Progenitor cell of endocrine pancreas (in vitro differentiated cells): Measurements from ENCODE around the gene CXorf66. TPM values are rescaled to one million over a fixed set of nuclear protein-coding genes. Genes with fewer than 3 reads are reported as not detected.

Experiments
- DNase-seq: peaks from one replicate; pipeline ENCODE4 v3.0.0; 2021; ENCODE audit warnings: low spot score; ENCODE audit not compliant: unreplicated experiment
- H3K27ac Mint-ChIP-seq: 2 replicates; pipeline ENCODE4 v1.8.0; 2021; ENCODE audit warnings: mild to moderate bottlenecking, moderate library complexity, mixed read lengths
- H3K27me3 Mint-ChIP-seq: 2 replicates; pipeline ENCODE4 v1.8.0; 2021; ENCODE audit warnings: mixed read lengths
- H3K36me3 Mint-ChIP-seq: 2 replicates; pipeline ENCODE4 v1.8.0; 2022; ENCODE audit warnings: mixed read lengths; ENCODE audit not compliant: insufficient read depth
- H3K4me1 Mint-ChIP-seq: 2 replicates; pipeline ENCODE4 v1.8.0; 2021; ENCODE audit warnings: low read depth, mixed read lengths
- H3K4me3 Mint-ChIP-seq: 2 replicates; pipeline ENCODE4 v1.8.0; 2021; ENCODE audit warnings: low read depth, mild to moderate bottlenecking, moderate library complexity, mixed read lengths
- H3K9me3 Mint-ChIP-seq: 2 replicates; pipeline ENCODE4 v1.8.0; 2021; ENCODE audit warnings: low read depth, mixed read lengths
- microRNA-seq: library from miRNA; unstranded; fragments of <30 nt; microRNA quantifications from one replicate; pipeline ENCODE4 v1.1.0, GENCODE V29; 2020; ENCODE audit warnings: borderline number of aligned reads; ENCODE audit not compliant: unreplicated experiment
- total RNA-seq: library from RNA; stranded (reverse); gene quantifications from 2 replicates; pipeline ENCODE4 v1.2.1, GENCODE V29; 2021
- TF ChIP-seq, protein P1 (sequence below): fragments of 200-600 bp; sonication (generic); IDR thresholded peaks from one replicate; pipeline ENCODE4 v1.5.0; 2021; ENCODE audit warnings: antibody characterized with exemption, mild to moderate bottlenecking; ENCODE audit not compliant: unreplicated experiment

CXorf66 gene
- total RNA-seq, 1 donor from 2014 or later, result not detected

DNA sequence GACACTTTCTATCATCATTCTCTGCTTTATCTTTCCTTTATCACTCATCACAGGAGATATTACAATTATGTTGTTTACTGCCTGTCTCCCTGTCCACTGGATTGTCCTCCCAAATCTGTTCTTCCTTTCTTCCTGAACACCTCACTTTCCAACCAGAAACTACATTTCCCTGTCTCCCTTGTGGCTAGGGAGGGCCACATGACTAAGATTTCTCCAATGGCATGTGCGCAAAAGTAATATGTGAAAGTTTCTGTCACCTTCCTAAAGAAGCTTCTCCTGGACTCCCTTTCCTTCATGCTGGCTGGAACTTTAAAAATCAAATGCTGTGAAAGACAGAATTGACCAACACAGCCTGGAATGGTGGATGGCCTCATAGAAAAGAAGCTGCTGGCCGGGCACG lies 58.2 kb downstream of the CXorf66 start:
- Mint-ChIP-seq H3K4me1 (peaks cover 12% of the 10 kb centered on the region), H3K9me3 (no peaks in the 10 kb centered on the region), H3K27me3 (no peaks in the 10 kb centered on the region), H3K4me3 (no peak overlapping the region), H3K27ac (no peak overlapping the region), H3K36me3 (no peaks in the 10 kb centered on the region)
- TF ChIP-seq, protein P1, sequence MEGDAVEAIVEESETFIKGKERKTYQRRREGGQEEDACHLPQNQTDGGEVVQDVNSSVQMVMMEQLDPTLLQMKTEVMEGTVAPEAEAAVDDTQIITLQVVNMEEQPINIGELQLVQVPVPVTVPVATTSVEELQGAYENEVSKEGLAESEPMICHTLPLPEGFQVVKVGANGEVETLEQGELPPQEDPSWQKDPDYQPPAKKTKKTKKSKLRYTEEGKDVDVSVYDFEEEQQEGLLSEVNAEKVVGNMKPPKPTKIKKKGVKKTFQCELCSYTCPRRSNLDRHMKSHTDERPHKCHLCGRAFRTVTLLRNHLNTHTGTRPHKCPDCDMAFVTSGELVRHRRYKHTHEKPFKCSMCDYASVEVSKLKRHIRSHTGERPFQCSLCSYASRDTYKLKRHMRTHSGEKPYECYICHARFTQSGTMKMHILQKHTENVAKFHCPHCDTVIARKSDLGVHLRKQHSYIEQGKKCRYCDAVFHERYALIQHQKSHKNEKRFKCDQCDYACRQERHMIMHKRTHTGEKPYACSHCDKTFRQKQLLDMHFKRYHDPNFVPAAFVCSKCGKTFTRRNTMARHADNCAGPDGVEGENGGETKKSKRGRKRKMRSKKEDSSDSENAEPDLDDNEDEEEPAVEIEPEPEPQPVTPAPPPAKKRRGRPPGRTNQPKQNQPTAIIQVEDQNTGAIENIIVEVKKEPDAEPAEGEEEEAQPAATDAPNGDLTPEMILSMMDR, result no peak
- DNase-seq, result no peak

DNA sequence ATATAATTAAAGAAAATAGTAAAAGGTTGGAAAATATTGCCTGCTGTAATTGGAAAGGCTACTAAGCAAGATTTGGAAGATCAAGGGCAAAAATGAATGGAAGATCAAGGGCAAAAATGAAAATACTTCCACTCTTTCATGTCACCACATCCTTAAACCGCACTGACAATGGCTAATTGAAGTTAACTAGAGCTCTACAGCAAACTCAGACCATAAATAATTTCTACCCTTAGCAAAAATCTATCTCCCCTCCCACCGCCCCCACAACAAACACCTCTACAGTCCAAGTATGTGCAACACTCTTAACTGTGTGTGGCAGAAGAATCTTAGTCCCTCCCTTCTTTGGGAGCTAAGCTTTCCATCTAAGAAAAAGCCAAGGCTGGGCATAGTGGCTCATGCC lies 59.6 kb downstream of the CXorf66 start:
- no peak for DNase-seq
- TF ChIP-seq, protein P1, result no peak
- Mint-ChIP-seq H3K36me3 (no peaks in the 10 kb centered on the region), H3K27me3 (no peaks in the 10 kb centered on the region), H3K4me3 (no peak overlapping the region), H3K9me3 (no peaks in the 10 kb centered on the region), H3K4me1 (peaks cover 20% of the 10 kb centered on the region), H3K27ac (no peak overlapping the region)

Small RNA genes within 50 kb of the gene (microRNA-seq; reads per million reads assigned to microRNA genes)
- gene MIR505, result 578 reads per million, percentile 74 among the genes with 10 or more reads in this experiment

Other genes starting within 250 kb of the CXorf66 start
- gene ATP11C, start 32.5 kb downstream of the CXorf66 start, total RNA-seq, result 36.5 and 38.3 TPM in 2 replicates